Activated naive CD4-positive, alpha-beta T cell treated with anti-CD3 and anti-CD28 coated beads, Interleukin-2, amount 50 U/mL, for 16 hours (primary cell): ENCODE measurements around the gene GDF2.

Experiments used
- DNase-seq: peaks from one replicate; pipeline ENCODE4 v3.0.0-alpha.2; 2020

Gene GDF2

DNA sequence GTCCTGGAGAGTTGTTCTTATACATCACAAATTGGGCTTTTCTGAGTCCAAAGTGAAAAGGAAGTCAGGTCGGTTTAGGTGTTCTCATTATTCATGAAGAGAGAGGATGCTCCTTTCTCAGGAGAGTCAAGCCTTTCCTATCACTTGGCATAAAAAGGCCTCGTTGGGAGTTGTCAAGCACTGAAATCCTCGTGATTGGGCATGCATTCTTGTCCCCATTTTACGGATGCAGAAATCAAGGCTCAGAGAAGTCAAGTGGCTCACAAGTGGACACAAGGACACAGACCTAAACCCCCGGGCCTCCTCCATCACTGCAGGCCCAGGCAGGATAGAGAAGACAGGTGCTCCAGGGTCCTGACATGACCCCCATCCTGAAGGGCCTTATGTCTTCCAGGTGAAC, 34.5 kb downstream of the GDF2 start:
- no peak for DNase-seq

DNA sequence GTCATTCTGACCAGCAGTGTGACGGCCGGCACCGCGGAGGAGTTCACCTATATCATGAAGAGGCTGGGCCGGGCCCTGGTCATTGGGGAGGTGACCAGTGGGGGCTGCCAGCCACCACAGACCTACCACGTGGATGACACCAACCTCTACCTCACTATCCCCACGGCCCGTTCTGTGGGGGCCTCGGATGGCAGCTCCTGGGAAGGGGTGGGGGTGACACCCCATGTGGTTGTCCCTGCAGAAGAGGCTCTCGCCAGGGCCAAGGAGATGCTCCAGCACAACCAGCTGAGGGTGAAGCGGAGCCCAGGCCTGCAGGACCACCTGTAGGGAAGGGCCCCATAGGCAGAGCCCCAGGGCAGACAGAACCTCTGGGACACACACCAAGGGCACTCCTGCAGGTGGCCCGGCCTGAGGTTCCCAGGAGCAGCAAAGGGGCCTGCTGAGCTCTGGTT, 34.9 kb downstream of the GDF2 start:
- DNase-seq, result no peak

- no peak for DNase-seq
These were observed 35.7 kb downstream of the GDF2 start for GRCh38 chr10:47357911-47358310.

GRCh38 chr10:47358457-47358856, 36.2 kb downstream of the GDF2 start:
- DNase-seq, result no peak

- no peak for DNase-seq
These were observed 36.8 kb downstream of the GDF2 start for GRCh38 chr10:47359101-47359500.

- DNase-seq, result no peak
These were observed 37.6 kb downstream of the GDF2 start for GRCh38 chr10:47359626-47360418.

DNA sequence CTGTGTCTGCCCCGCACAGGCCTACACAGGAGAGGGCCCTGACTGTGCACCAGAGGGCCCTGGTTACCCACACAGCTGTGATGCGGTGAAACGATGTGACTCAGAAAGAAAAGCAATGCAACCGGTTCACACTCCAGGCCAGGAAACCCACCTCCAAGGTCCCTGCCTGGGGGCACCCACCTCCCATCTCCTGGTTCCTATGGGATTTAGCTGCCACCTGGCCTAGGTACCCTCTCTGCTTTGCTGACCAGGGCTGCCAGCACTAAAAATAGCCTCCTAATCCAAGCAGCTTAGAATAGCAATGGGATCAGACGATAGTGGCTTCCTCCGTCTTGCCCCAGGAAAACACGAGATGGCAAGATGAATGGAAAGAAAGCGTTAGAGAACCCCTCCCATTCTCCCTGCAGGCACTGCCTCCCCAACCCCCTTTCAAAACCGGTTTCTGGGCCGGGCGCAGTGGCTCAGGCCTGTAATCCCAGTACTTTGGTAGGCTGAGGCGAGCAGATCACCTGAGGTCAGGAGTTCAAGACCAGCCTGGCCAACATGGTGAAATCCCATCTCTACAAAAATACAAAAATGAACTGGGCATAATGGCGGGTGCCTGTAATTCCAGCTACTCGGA, 38.3 kb downstream of the GDF2 start:
- DNase-seq, result no peak

DNA sequence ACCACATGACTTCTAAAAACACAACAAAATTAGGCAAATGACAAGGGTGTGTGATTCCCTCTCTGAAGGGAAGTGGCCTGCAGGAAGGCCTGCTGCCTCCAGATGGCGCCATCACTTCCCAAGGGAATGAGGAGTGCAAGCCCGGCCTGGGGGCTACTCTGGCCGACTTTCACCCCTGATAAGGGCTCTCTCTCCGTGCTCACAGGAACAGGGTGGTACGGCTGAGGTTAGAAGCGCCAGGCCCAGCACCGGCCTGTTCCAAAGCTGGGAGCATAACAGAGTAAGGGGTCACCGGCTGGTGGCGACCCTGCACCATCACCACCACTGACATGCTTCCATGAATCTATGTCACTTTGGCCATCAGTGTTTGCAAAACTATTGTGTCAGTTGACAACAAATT, 39.0 kb downstream of the GDF2 start:
- no peak for DNase-seq

GRCh38 chr10:47362199-47362598, 39.9 kb downstream of the GDF2 start:
- no peak for DNase-seq

DNA sequence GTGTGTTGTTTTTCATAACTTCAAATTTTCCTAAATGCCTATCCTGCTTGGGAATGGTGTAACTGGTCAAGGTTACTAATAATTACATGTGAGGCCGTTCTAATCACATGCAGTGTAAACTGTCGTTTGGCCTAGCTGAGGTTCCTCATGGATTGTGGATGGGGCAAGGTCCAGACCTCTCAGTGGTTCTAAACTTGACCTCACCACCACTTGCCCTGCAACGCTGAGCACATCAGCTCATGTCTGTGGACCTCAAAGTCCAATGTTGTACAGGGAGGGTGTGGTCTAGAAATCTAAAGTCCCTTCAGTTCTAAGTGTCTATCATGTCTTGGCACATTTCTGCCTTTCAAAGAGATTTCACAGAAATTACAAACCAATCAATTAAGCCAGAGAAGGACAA, 41.5 kb downstream of the GDF2 start:
- no peak for DNase-seq

DNA sequence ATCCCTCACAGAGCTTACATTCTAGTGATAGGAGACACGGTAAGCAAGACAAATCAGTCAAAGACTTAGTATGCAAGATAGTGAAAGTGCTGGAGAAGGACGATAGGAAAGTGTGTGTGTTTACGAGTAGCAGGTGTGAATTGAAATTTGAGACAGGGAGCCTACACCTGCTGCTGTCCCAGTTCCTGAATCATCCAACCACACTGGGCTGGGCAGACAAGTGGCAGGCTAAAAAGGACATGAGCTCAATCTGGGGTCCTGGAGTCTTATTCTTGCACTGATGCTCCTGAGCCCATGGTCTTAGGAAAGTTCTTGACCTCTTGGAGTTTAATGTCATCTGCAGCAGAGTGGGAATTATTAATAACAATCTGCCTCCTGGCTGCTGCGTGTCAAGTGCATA, 42.1 kb downstream of the GDF2 start:
- DNase-seq, result no peak

- no peak for DNase-seq
These were observed 42.7 kb downstream of the GDF2 start for GRCh38 chr10:47364911-47365310.

DNA sequence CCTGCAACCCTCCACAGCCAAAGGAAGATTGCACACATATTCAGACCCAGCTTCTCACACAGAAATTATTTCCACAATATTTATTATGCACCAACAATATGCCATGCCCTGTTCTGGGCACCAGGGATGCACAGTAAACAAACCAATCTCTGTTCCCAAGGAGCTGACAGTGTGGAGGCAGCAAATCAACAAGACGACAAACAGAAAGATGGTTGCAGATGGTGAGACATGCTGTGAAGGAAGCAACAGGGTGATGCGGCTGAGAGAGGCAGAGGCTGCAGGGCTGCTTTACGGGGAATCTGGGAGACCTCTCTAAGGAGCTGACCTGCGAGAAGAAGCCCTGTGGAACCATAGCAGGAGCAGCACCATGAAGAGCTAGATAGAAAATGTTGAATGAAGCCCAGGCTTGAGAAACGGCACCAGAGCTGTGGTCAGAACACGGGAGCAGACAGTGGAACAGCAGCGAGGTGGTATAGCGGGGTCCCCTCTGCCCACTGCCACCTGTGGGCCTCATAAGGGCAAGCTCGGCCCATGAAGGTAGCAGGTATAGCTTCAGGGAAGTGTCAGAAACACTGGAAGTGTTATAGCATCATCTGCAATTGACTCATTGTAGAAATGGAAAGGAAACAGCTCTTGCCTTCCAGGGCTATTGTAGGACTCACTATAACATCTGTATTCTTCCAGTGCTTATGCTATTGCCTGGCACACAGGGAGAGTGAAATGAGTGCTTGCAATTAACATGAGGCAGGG, 43.4 kb downstream of the GDF2 start:
- no peak for DNase-seq

DNA sequence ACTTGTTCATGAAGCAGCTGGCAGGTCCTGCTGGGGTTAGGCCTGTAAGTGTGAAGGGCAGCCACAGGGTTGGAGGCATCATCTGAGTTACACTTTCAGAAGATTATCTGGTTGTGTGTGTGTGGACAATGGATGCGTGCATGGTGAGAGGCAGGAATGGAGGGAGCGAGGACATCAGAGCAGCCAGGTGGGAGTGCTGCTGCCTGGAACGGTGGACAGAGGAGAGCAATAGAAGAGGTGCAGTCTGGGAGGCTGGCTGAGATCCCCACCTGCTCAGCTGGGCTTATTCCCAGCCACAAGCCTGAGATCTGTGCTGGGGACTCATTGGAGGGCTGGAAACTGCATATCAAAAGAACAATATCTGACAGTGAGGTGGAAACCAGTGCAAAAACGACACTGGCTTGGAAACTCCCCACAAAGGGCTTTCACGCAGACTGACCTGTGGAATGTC, 44.0 kb downstream of the GDF2 start:
- no peak for DNase-seq

DNA sequence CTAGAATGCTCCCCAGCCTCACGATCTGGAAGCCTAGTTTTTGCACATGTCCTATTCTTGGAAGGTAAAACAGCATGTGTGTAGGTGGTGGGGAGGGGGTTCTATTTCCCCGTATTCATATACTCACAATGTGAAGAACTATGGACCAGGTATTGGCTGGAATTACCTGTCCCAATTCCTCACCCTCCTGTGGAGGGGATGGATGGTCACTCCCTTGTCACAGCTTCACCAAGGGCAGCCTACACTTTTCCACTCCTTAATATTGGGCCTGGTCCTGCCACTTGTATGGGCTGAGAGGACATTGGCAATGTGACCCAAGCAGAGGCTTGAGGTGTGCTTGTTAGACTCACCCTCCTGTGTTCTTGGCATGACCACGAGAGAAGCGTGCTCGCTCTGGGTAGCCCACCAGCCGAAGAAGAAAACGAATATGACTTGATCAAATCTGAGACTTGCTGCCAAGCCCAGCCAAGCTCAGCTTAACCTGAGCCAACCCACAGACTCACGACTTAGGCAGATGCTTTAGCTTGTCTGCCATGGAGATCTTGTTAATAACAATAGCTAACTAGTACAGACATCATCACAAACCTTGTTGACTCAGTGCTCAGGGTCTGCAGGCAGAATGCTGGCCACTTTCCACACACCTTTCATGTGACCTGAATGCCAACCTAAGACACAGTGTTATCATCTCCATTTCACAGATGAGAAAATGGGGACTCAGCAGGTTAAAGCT, 44.6 kb downstream of the GDF2 start:
- DNase-seq, result no peak

DNA sequence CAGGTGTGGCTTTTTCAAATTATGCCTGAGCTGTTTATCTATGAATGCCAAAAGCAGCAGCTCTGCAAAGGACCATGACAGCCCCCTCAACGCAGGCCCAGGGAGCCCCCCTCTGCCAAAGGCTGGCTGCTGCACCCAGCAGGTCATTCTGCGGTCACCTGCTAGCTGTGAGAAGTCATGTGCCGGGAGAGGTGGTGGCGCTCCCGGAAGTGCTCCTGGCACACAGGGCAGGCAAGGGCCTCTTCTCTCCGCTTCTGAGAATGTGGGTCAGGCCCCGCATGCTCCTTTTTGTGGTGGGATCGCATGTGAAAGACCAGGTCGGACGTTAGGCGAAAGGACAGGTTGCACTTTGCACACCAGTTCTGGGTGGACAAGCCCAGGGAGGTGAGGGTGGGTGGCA, 45.4 kb downstream of the GDF2 start:
- DNase-seq, result no peak

DNA sequence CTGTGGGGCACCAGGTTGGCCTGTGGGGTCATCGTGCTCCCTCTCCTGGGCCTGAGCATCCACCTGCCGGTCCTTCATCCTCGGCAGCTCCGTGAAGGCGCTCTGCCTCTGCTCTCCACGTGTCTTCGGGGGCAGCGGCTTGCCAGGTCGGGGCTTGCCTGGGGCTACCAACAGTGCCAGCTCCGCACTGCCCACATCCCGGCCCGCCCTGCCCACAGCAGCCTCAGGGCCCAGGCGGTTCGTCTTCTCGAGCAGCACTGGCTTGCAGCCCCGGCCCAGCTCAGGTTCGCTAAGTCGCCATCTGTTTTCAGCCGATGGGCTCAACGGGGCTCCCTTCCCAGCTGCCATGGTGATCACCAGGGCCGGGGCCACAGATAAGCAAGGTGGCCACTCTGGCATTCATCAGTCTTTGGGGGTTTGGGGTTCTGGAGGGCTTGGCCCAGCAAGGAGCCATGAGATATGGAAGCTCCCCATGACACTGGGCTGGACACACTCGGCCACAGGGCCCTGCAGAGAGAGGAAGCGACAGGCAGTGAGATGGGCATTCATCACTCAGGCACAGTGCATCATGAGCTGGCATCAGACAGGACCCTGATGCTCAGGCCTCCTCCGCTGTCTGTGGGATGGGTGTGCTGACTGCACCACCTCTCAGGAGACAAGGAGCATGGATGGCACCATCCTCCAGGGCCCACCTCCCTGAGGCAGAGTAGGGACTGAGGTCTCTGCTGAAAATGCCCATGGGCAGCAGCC, 46.4 kb downstream of the GDF2 start:
- DNase-seq, result no peak

- no peak for DNase-seq
These were observed 47.1 kb downstream of the GDF2 start for GRCh38 chr10:47369251-47369894.

GRCh38 chr10:47370015-47370767, 47.9 kb downstream of the GDF2 start:
- no peak for DNase-seq

DNA sequence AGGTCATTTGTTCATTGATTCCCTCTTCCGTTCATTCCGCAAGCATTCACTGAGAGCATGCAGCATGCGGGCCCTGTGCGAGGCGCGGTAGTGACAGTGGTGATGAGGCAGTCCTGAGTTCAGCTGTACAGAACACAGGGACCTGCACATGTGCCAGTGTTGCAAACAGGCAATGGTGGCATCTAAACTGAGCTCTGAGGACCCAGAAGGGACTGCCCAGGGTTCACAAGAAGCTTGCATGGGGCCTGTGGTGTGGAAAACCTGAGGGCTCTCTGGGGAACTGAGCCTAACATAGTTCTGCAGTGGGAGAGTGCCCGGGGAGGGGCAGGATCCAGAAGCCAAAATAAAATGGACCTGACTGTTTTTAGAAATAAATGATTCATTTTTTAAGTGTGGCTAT, 48.6 kb downstream of the GDF2 start:
- no peak for DNase-seq
